ENCODE data around the gene DGKH. TPM values are rescaled to one million over a fixed set of nuclear protein-coding genes. Genes with fewer than 3 reads are reported as not detected.

The DGKH gene
- total and polyA plus RNA-seq, 9 of the 15 experiments (the other 6 are each of a cell fraction or from before 2014, with no cell fraction given), result 0.38 to 4.4 (median 3.1) TPM

GRCh38 chr13:42014119-42014518 is 34.3 kb upstream of the DGKH start:
- CTCF ChIA-PET (ENCODE audit: low intra/inter-chr PET ratio), result no interaction called here

More at GRCh38 chr13:42014119-42014518, 34.3 kb upstream of the DGKH start:
- H3K9me1 ChIP-seq (ENCODE audit: control insufficient read depth, insufficient read depth, low read length), result no peaks in the 10 kb centered on the region
- WGBS (ENCODE audit: insufficient coverage, low coverage, missing lambda C conversion rate), result 47% methylated on average over 4 of the region's 4 CpGs
- H3K27ac ChIP-seq (ENCODE audit: extremely low read depth, low read depth, low read length), result no peak overlapping the region
- POLR2A ChIA-PET, result interaction anchor here (0.8 kb wide), 1 partner anchor 25 kb away, joined by 3 read pairs; no protein-coding TSS in a partner anchor
- H3K4me1 ChIP-seq (replicated peaks in 1 of 2; ENCODE audit: control insufficient read depth in 2 of 2, insufficient read depth in 2 of 2, low read length in 2 of 2), result peaks cover 0 to 5% of the 10 kb centered on the region in 2 experiments; a peak in 3 of 5 replicates
- DNase-seq (ENCODE audit: extremely low read depth in 1 of 4, low spot score in 3 of 4) (no peak), ATAC-seq (no peak), FAIRE-seq (peak; percentile 44)
- H3K79me2 ChIP-seq (ENCODE audit: control insufficient read depth, insufficient read depth, low read length), result no peaks in the 10 kb centered on the region
- H3K4me3 ChIP-seq, result no peak overlapping the region
- H3K36me3 ChIP-seq (ENCODE audit: control insufficient read depth, insufficient read depth, low read length), result no peaks in the 10 kb centered on the region
- no peaks in the 10 kb centered on the region for H4K20me1 ChIP-seq (replicated peaks; ENCODE audit: control insufficient read depth, insufficient read depth, low read length)
- H3K27me3 ChIP-seq (ENCODE audit: control insufficient read depth in 2 of 2, insufficient read depth in 2 of 2, low read length in 2 of 2), result peaks cover 0 to 4% of the 10 kb centered on the region in 2 experiments; a peak in 1 of 5 replicates
- H3K4me2 ChIP-seq (ENCODE audit: insufficient read depth, low read length), result no peak overlapping the region
- intact Hi-C loops (cut with micrococcal nuclease), result no loop called here
- no TSS peak for BruUV-seq (replicated peaks)
- H3K9ac ChIP-seq (ENCODE audit: insufficient read depth in 1 of 2, low read depth in 2 of 2, low read length in 2 of 2), result no peak overlapping the region
- in situ Hi-C loops (cut with MboI), result no loop called here
- no peak overlapping the region for H2AFZ ChIP-seq (ENCODE audit: low read depth, low read length)
- peak; percentile 70; the same call in 1 of the 2 replicates for TF ChIP-seq ZNF121 (CRISPR knock-in tag; conservative IDR thresholded peaks at IDR 0.05)
- TF ChIP-seq, protein P1, sequence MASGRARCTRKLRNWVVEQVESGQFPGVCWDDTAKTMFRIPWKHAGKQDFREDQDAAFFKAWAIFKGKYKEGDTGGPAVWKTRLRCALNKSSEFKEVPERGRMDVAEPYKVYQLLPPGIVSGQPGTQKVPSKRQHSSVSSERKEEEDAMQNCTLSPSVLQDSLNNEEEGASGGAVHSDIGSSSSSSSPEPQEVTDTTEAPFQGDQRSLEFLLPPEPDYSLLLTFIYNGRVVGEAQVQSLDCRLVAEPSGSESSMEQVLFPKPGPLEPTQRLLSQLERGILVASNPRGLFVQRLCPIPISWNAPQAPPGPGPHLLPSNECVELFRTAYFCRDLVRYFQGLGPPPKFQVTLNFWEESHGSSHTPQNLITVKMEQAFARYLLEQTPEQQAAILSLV (tag; IDR thresholded peaks at IDR 0.05), result no peak
- TF ChIP-seq TCF3 (CRISPR knock-in tag; IDR thresholded peaks at IDR 0.05), result no peak
- TF ChIP-seq, protein P2, sequence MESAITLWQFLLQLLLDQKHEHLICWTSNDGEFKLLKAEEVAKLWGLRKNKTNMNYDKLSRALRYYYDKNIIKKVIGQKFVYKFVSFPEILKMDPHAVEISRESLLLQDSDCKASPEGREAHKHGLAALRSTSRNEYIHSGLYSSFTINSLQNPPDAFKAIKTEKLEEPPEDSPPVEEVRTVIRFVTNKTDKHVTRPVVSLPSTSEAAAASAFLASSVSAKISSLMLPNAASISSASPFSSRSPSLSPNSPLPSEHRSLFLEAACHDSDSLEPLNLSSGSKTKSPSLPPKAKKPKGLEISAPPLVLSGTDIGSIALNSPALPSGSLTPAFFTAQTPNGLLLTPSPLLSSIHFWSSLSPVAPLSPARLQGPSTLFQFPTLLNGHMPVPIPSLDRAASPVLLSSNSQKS (CRISPR knock-in tag; IDR thresholded peaks at IDR 0.05), result no peak
- H3K9me3 ChIP-seq (replicated peaks; ENCODE audit: control insufficient read depth, insufficient read depth, low read depth, low read length), result no peaks in the 10 kb centered on the region

Data from K562 (cell line).